Measurements from ENCODE around the gene SERPINE1. TPM values are rescaled to one million over a fixed set of nuclear protein-coding genes. Genes with fewer than 3 reads are reported as not detected.

The SERPINE1 gene
- total and polyA plus RNA-seq, 2 of the 13 experiments (the other 11 are each of a cell fraction or from before 2014, with no cell fraction given): 21.2 to 1,576 TPM

DNA sequence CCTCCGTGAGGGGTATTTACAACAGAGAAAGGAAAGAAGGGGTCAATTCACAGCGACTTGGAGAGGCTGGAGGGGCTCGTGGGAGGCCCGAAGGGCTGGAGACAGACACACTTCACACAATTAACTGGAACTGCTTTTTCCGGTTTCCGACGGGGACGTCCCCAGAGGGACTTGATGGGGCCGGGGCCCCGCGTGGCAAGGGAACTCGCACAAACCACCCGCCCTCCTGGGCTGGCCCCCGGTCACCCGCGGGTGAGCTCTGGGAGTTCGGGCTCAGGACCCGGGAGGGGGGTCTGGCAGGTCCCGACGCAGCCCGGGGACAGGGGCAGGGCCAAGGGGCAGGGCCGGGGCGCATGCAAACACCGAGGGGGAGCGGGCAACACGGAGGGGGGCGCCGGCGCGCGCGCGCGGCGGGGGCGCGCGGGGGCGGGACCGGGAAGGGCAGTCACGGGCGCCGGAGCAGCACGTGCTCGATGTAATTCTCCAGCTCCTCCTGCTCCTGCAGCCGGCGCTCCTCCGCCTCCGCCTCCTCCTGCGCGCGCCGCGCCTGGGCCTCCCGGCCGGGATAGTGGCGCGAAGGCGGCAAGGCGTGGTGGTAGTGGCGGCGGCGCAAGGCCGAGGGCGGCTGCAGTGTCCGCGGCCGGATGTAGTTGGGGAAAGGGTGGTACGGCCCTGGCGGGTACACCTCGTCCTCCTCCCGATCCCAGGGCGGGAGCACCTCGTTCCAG, 35.8 kb downstream of the SERPINE1 start (continued):
- TF ChIP-seq, protein P1, sequence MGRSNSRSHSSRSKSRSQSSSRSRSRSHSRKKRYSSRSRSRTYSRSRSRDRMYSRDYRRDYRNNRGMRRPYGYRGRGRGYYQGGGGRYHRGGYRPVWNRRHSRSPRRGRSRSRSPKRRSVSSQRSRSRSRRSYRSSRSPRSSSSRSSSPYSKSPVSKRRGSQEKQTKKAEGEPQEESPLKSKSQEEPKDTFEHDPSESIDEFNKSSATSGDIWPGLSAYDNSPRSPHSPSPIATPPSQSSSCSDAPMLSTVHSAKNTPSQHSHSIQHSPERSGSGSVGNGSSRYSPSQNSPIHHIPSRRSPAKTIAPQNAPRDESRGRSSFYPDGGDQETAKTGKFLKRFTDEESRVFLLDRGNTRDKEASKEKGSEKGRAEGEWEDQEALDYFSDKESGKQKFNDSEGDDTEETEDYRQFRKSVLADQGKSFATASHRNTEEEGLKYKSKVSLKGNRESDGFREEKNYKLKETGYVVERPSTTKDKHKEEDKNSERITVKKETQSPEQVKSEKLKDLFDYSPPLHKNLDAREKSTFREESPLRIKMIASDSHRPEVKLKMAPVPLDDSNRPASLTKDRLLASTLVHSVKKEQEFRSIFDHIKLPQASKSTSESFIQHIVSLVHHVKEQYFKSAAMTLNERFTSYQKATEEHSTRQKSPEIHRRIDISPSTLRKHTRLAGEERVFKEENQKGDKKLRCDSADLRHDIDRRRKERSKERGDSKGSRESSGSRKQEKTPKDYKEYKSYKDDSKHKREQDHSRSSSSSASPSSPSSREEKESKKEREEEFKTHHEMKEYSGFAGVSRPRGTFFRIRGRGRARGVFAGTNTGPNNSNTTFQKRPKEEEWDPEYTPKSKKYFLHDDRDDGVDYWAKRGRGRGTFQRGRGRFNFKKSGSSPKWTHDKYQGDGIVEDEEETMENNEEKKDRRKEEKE (IDR thresholded peaks at IDR 0.05): no peak
- TF ChIP-seq KLF11 (CRISPR knock-in tag; IDR thresholded peaks at IDR 0.05) (no peak), ZNF263 (CRISPR knock-in tag; IDR thresholded peaks at IDR 0.05) (peak; percentile 84), GATA4 (IDR thresholded peaks at IDR 0.05; ENCODE audit: borderline replicate concordance, low read depth) (no peak), ZNF12 (CRISPR knock-in tag; IDR thresholded peaks at IDR 0.05) (no peak), FOXK1 (CRISPR knock-in tag; IDR thresholded peaks at IDR 0.05; ENCODE audit: borderline replicate concordance, low read depth) (no peak), KDM2A (CRISPR knock-in tag; IDR thresholded peaks at IDR 0.05; ENCODE audit: borderline replicate concordance, low read depth) (peak; percentile 55; the same call in 1 of the 2 replicates), CBX2 (IDR thresholded peaks at IDR 0.05; ENCODE audit: low read depth, low read length) (no peak), CBX2 (CRISPR knock-in tag; IDR thresholded peaks at IDR 0.05; ENCODE audit: low read depth) (no peak), TBP (CRISPR knock-in tag; IDR thresholded peaks at IDR 0.05) (no peak), ZNF431 (CRISPR knock-in tag; IDR thresholded peaks at IDR 0.05; ENCODE audit: borderline replicate concordance, low read depth) (no peak), ZBTB8A (CRISPR knock-in tag; IDR thresholded peaks at IDR 0.05; ENCODE audit: borderline replicate concordance, low read depth) (no peak)
- TF ChIP-seq, protein P2, sequence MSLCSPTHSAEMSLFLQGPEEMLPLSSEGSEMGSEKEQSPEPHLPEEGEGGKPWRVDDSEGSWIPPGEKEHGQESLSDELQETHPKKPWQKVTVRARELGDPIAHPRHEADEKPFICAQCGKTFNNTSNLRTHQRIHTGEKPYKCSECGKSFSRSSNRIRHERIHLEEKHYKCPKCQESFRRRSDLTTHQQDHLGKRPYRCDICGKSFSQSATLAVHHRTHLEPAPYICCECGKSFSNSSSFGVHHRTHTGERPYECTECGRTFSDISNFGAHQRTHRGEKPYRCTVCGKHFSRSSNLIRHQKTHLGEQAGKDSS (CRISPR knock-in tag; IDR thresholded peaks at IDR 0.05; ENCODE audit: borderline replicate concordance, low read depth): no peak
- TF ChIP-seq, protein P3, sequence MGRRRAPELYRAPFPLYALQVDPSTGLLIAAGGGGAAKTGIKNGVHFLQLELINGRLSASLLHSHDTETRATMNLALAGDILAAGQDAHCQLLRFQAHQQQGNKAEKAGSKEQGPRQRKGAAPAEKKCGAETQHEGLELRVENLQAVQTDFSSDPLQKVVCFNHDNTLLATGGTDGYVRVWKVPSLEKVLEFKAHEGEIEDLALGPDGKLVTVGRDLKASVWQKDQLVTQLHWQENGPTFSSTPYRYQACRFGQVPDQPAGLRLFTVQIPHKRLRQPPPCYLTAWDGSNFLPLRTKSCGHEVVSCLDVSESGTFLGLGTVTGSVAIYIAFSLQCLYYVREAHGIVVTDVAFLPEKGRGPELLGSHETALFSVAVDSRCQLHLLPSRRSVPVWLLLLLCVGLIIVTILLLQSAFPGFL (CRISPR knock-in tag; IDR thresholded peaks at IDR 0.05): no peak
- TF ChIP-seq, protein P4, sequence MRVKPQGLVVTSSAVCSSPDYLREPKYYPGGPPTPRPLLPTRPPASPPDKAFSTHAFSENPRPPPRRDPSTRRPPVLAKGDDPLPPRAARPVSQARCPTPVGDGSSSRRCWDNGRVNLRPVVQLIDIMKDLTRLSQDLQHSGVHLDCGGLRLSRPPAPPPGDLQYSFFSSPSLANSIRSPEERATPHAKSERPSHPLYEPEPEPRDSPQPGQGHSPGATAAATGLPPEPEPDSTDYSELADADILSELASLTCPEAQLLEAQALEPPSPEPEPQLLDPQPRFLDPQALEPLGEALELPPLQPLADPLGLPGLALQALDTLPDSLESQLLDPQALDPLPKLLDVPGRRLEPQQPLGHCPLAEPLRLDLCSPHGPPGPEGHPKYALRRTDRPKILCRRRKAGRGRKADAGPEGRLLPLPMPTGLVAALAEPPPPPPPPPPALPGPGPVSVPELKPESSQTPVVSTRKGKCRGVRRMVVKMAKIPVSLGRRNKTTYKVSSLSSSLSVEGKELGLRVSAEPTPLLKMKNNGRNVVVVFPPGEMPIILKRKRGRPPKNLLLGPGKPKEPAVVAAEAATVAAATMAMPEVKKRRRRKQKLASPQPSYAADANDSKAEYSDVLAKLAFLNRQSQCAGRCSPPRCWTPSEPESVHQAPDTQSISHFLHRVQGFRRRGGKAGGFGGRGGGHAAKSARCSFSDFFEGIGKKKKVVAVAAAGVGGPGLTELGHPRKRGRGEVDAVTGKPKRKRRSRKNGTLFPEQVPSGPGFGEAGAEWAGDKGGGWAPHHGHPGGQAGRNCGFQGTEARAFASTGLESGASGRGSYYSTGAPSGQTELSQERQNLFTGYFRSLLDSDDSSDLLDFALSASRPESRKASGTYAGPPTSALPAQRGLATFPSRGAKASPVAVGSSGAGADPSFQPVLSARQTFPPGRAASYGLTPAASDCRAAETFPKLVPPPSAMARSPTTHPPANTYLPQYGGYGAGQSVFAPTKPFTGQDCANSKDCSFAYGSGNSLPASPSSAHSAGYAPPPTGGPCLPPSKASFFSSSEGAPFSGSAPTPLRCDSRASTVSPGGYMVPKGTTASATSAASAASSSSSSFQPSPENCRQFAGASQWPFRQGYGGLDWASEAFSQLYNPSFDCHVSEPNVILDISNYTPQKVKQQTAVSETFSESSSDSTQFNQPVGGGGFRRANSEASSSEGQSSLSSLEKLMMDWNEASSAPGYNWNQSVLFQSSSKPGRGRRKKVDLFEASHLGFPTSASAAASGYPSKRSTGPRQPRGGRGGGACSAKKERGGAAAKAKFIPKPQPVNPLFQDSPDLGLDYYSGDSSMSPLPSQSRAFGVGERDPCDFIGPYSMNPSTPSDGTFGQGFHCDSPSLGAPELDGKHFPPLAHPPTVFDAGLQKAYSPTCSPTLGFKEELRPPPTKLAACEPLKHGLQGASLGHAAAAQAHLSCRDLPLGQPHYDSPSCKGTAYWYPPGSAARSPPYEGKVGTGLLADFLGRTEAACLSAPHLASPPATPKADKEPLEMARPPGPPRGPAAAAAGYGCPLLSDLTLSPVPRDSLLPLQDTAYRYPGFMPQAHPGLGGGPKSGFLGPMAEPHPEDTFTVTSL (CRISPR knock-in tag; IDR thresholded peaks at IDR 0.05; ENCODE audit: borderline replicate concordance): no peak
- TF ChIP-seq, protein P5, sequence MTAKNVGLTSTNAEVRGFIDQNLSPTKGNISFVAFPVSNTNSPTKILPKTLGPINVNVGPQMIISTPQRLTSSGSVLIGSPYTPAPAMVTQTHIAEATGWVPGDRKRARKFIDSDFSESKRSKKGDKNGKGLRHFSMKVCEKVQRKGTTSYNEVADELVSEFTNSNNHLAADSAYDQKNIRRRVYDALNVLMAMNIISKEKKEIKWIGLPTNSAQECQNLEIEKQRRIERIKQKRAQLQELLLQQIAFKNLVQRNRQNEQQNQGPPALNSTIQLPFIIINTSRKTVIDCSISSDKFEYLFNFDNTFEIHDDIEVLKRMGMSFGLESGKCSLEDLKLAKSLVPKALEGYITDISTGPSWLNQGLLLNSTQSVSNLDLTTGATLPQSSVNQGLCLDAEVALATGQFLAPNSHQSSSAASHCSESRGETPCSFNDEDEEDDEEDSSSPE (CRISPR knock-in tag; IDR thresholded peaks at IDR 0.05): 0 out of 2 replicates have a peak, but pooled peaks have one; percentile 27

Measured in HepG2 (cell line).